Astrocyte (in vitro differentiated cells and primary cell): Measurements from ENCODE around the gene CTNND2.

Experiments
- CTCF ChIP-seq: IDR thresholded peaks from 2 replicates; pipeline ENCODE4 v1.5.1; 2011; ENCODE audit warnings: low read depth, mild to moderate bottlenecking, inconsistent platforms, low read length, moderate library complexity; ENCODE audit not compliant: insufficient read depth
- EZH2 ChIP-seq: IDR thresholded peaks from 2 replicates; pipeline ENCODE4 v1.6.1; 2012; ENCODE audit warnings: mild to moderate bottlenecking, low read length, inconsistent platforms; ENCODE audit not compliant: insufficient read depth

- no peak for TF ChIP-seq CTCF
- TF ChIP-seq EZH2 = no peak
These were observed 747.1 kb downstream of the CTNND2 start for GRCh38 chr5:11157132-11157531.
